Activated T-helper 9 cell treated with anti-CD3 and anti-CD28 coated beads, Interleukin-2, amount 50 U/mL, for 16 hours (primary cell): Measurements from ENCODE around the gene DNAH10.
"Not testable (repeated sequence)": the region's sequence is repeated elsewhere in the genome, so short reads cannot be mapped to it uniquely, and the experiment has no call there.

Experiments
- DNase-seq: peaks from one replicate; pipeline ENCODE4 v3.0.0-alpha.2; 2020; ENCODE audit warnings: low read depth

Gene DNAH10

DNA sequence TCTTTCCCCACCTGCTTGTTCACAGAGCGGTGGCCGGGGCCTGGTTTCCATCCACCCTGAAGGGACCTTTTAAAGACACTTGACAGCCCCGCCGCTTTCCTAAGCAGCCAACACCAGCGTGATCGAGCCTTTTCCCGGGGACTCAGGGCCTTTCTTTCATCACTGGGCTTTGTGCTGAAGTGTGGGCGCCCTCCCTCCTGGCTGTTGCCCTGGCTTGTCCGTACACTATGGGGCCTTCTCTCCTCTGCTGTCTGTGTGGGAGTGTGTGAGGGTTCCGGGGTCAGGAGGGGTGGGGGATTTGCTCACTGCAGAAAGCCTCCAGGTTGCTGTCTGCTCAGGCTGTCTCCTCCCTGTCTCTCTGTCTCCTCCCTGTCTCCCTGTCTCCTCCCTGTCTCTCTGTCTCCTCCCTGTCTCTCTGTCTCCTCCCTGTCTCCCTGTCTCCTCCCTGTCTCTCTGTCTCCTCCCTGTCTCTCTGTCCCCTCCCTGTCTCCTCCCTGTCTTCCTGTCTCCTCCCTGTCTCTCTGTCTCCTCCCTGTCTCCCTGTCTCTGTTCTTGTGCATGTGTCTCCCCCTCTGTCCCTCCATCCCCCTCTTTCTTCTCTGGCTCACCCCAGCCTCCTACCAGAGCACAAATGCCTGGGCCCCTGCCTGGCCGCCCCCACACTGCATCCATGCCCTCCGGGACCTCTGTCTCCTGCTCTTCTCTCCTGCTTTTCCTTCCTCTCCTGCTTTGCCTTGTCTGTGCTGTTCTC is 145.8 kb downstream of the DNAH10 start:
- no peak for DNase-seq

- DNase-seq = no peak
These were observed 147.0 kb downstream of the DNAH10 start for GRCh38 chr12:123908884-123909725.

GRCh38 chr12:123910057-123910456 is 148.0 kb downstream of the DNAH10 start:
- DNase-seq = no peak

GRCh38 chr12:123910761-123911193 is 148.7 kb downstream of the DNAH10 start:
- DNase-seq = no peak

- DNase-seq = not testable (repeated sequence)
These were observed 149.7 kb downstream of the DNAH10 start for GRCh38 chr12:123911672-123912409.

DNA sequence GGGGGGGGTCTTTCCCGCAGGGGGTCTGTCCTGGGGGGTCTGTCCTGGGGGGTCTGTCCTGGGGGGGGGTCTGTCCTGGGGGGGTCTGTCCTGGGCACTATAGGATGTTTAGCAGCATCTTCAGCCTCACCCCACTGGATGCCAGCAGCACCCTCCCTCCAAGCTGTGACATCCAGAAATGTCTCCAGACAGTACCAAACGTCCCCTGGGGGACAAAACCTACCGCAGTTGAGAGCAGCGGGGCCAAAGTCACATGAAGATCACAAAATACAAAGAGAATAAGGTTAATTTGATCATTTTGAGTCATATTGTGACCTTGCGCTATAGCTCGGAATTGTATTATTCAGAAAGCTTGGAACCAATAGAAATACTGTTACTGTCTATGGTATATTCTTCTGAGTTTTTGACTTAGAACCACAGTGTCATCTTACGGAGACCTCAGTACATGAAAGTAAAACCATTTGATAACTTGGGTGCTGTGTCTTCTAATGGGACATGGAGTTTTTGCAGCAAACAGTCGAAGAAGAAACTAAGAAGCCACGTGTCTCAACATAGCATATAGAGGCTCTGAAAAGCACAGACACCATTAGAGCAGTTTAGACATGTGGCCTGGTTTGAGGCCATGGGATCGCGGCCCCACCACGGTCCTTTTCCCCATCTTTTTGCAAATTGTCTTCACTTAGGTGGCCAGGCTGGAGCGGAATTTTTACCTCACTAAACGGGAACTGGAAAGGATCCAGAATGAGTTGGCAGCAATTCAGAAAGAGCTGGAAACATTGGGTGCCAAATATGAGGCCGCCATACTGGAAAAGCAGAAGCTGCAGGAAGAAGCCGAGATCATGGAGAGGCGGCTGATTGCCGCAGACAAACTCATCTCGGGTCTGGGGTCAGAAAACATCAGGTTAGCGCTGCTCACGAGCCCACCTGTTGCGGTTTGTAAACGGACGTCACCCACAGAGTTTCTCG is 150.6 kb downstream of the DNAH10 start:
- DNase-seq = no peak

DNA sequence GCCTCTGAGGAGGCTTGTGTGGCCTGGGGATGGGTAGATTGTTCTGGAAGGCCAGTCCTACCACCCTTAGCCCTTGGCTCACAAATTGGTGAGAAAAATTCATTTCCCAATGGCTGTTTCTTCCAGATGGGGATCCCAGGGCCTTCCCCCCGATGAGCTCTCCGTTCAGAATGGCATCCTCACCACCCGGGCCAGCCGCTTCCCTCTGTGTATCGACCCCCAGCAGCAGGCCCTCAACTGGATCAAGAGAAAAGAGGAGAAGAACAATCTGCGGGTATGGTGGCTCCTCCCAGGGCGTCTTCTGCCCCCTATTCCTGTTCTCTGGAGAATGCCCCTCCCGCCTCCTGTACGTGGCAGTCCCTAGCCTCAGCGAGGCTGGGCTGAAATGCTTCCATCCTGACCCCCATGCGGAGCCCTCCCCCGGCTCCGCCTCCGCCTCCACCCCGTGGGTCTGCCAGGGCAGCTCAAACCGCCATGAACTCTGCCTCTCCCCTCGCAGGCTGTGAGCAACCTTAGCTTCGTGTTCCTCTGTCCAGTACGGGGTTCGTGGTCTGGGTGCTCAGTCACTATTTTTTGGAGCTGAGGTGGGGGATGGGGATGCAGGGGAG is 152.7 kb downstream of the DNAH10 start:
- no peak for DNase-seq

DNA sequence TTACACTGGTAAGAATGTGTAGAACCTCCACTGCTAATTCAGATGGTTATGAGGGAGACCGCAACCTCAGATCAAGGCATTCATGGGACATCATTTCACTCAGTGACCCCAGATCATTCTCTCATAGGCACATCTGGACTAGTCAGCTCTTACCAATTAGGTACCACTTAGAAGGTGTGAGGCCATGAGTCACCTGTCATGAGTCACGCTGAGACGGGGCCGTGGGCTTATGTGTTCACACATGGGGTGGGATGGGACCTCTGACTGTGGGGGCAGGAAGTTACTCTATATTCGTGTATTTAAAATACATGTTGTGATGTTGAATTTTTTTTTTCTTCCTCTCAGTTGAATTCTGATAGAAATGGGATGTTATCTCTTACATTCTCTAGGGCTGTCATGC is 154.6 kb downstream of the DNAH10 start:
- peak; percentile 50 for DNase-seq

DNA sequence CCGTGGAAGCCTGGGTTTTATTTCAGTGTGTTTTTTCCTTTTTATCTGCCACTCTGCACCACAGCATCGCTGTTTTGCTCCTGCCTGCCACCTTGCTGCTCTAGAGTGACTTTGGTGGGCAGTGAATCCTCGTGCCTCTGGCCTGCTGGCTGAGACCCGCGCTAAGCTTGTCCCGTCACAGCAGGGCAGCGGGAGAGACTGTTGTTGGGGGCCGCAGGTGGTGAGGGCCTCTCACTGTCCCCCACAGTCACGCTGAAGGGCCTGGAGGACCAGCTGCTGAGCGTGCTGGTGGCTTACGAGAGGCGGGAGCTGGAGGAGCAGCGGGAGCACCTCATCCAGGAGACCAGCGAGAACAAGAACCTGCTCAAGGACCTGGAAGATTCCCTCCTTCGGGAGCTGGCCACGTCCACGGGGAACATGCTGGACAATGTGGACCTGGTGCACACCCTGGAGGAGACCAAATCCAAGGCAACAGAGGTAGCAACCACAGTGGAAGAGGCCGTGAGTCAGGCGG is 155.3 kb downstream of the DNAH10 start:
- no peak for DNase-seq

DNA sequence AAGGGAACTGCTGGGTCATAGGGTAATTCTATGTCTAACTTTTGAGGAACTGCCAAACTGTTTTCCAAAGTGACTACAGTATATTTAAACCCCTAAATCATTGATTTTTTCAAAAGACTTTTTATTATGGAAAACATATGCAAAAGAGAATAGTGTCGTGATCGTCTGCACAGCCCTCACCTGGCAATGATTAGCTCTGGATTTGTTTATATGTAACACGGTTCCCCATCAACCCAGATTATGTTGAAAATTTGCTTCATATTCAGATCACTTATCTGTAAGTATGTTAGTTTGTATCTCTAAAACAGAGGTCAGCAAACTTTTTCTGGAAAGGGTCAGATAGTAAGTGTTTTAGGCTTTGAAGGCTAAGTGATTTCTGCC is 157.9 kb downstream of the DNAH10 start:
- no peak for DNase-seq

DNA sequence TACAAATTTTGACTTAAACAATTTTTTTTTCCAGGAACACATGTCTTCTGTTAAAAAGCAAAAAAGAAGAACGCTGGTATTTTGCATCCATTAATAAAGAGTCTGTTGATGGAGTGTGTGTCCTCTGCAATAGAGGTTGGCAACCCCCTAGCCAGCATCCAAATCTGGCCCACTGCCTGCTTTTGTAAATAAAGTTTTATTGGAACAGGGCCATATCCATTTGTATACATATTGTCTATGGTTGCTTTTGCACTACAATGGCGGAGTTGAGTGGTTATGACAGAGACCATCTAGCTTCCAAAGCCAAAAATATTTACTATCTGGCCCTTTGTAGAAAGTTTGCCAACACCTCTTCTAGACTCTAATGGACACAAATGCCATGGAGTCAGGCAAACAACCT is 160.9 kb downstream of the DNAH10 start:
- no peak for DNase-seq

GRCh38 chr12:123923927-123924326 is 161.8 kb downstream of the DNAH10 start:
- DNase-seq = no peak

- no peak for DNase-seq
These were observed 162.4 kb downstream of the DNAH10 start for GRCh38 chr12:123924539-123924938.

- no peak for DNase-seq
These were observed 166.3 kb downstream of the DNAH10 start for GRCh38 chr12:123928274-123928865.

GRCh38 chr12:123928897-123929296 is 166.8 kb downstream of the DNAH10 start:
- no peak for DNase-seq

- DNase-seq = no peak
These were observed 168.0 kb downstream of the DNAH10 start for GRCh38 chr12:123929946-123930583.

GRCh38 chr12:123931686-123932321 is 169.7 kb downstream of the DNAH10 start:
- no peak for DNase-seq

DNA sequence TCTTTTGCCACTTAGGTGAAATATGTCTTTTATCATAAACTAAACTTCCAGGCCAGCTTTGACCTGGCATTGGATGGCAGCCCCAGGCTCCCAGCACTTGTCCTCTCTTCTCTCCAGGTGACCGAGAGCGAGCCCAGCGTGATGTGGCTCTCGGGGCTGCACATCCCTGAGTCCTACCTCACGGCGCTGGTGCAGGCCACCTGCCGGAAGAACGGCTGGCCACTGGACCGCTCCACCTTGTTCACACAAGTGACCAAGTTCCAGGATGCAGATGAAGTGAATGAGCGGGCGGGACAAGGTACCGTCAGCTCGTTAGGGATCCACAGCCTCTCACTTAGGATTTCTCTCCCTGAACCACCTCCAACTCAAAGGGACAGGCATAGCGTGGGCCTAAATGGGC is 171.1 kb downstream of the DNAH10 start:
- DNase-seq = no peak

DNA sequence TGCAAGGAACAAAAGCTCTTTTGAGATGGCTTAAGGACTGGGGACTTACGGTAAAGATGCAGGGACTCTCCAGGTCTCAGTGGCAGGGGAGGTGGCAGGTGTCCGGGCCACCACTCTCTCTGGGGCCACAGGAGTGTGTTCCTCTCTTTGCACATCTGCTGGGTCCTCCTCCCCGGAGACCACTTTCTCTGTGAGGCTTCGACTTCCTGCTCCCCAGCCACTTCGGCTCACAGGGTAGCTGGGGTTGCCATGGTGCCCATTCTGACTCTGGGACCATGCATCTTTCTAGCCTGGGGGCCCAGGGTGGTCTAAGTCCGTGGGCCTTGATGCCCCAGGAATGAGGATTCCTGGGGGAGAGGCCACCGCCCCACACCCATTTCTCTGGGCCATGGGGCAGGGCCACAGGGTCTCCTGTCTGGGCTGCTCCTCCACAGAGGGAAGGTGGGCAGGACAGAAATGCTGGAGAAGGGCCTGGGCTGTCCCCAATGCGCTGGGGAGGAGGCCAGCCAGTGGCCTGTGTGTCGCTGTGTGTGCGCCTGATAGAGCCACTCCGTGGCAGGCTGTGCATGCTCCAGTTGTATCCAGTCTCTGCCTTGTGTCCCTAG is 172.0 kb downstream of the DNAH10 start:
- no peak for DNase-seq
